NCI-H2029 treated with DMSO at 0.1 percent for 48 hours (cell line): ENCODE results near the gene ATXN7L3.
A peak's percentile ranks its signal among the peaks of the same experiment; 100 is the strongest.

Source experiments
- DNase-seq: peaks from one replicate; lab custom pipeline; 2025; lab: John Stamatoyannopoulos, UW

ATXN7L3 gene

DNA sequence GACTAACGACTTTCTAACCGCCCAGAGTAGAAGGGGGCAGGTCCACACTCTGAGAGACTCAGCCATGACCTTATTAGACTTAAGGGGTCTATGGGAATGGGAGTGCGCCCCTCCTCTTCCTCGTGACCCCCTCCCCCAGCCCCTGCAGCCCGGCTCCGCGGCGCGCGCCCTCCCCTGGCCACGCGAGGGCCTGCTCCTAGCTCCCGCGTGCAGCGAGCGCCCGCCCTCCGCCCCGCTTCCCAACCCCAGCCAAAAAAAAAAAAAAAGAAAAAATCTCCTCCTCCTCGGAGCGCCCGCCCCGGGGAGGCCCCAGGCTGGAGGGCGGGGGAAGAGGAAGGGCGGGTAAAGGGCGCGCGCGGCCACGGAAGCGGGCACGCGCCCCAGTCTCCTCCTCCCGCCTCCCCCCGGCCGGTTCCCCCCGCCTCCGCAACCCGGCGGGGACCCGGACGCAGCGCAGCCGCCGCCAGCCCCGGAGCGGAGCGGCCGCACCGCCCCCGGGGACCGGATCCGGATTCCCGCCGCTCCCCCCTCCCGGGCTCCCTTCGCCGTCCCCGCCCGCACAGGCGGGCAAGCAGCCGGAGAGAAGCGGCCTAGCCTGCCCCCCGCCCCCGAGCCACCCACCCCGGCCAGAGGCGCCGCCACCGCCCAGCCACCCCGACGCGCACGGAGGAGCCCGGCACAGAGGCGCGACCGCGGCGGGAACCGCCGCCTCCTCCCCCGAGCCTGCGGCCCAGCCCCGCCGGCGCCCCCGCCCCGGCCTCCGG is 18.8 kb upstream of the ATXN7L3 start:
- DNase-seq: peak; percentile 34

DNA sequence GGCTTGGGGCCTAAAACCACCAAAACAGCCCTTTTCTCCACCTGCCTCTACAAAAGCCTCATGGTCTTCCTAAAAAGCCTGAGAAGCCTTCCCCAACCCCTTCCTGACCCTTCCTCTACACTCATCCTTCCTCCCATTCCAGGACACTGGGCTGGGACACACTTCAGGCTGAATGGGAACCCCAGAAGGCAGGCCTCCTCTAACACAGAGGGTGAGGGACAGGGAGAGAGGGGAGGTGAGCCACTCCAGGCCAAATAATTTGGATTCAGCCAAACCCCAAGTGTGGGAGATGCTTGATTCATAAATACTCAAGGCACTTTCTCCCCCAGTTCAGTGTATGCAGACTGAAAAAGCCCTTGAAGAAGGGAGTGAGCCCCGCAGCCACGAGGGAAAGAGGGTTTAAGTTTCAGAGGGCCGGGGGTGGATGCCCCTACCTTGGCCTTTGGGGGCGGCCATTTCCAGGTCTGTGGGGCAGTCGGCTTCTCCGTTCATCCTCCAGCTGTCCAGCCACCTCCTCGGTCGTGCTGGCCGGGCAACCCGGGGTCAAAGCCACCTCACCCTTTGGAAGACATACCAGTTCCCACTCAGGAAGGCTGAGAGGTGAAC is 18.2 kb upstream of the ATXN7L3 start:
- no peak for DNase-seq

DNA sequence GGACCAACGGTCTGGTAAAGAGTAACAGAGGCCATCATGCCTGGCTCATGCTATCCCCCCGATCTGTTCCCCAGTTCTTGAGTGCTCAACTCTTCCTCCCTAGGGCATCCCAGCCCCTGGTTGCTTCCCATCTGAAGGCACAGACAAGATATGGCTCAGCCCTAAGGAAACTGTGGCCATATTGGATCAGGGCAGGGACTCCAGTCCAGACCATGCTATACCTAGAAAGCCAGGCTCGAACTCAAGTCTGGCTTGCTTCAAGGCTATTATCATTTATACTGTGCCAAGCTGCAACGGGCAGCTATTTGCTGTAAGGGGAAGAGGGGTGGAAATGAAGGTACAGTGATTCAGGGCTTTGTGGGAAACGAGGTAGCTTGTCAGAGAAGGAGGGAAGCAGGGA is 17.0 kb upstream of the ATXN7L3 start:
- DNase-seq: no peak

DNA sequence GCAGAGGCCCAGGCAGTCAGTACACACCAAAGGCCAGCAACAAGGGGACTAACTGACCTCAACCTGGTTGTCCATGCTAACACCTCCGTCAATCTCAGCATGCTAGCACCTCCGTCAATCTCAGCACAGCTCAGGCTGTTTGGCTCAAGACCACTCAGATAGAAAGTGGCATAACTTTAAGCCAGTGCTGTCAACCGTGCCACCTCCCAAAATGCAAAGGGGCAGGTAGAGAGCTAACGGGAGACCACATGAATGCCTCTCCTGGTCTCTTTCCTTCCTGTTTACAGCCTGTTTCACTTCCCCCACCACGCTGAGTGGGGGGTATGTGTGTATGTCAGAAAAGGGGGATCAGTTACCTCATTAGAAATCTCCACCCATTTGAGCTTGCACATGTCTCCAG is 16.5 kb upstream of the ATXN7L3 start:
- no peak for DNase-seq

DNA sequence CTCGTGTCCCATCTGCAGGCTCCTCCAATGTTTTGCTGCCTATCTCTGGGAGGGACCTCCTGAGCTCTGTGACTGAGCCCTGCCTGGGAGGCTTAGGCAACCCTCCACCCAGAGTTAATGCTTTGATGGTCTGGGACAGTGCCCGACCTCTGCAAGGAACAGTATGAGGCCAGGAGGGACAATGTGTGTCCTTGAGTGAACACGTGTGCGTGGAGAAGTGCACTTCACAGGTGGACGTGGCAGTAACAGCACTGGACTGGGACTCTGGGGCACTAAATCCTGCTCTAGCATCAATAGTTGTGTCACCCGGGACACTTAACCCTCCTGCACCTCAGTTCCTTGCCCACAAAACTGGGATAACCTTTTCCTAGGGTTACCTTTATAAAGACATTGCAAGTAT is 15.2 kb upstream of the ATXN7L3 start:
- no peak for DNase-seq

DNA sequence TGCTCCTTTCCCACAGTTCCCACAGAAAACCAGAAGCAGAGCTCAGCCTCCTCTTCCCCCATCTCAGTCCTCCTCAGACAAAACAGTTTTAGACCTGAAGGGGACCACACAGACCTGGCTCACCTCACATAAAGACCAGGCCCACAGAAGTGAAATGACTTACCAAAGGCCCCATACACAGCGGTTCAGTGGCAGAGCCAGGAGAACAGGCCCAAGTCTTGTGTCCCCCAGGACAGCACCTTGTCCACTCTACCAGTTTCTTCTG is 14.5 kb upstream of the ATXN7L3 start:
- DNase-seq: no peak

DNA sequence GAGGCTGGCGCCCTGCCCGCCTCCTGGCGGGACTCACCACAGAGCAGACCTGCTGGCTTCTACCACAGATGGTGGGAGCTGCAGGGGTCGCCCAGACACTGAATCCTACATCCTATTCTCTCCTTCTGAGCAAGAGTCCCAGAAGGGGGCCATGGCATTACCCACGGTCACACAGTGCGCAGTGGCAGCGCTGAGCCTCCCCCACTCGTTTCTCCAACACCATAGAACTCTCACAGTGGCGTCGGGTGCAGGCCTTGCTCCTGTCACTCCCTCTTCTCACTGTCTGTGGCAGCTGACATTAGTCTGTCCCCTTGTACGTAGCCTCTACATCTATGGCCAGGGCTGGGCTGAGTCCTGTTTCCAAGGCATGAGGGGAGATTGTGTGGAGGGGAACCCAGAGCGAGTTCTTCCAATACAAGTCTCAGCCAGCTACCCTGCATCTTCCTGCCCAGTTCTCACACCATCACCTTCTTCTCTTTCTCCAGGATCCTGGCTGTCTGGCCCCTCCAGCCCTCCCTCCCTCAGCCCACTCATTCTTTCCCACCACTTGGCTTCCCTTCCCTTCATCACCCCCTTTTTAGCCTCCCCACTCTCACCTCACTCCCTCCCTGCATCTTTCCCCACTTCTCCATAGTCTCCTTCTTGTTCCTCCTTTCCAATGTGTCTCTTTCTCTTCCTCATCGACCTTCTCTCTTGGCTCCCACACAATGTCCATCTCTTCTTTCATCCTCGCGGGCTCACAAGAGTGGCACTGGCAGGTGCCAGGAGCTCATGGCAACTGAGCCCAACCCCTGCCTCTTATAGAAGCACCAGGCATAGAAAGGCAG is 13.9 kb upstream of the ATXN7L3 start:
- no peak for DNase-seq

DNA sequence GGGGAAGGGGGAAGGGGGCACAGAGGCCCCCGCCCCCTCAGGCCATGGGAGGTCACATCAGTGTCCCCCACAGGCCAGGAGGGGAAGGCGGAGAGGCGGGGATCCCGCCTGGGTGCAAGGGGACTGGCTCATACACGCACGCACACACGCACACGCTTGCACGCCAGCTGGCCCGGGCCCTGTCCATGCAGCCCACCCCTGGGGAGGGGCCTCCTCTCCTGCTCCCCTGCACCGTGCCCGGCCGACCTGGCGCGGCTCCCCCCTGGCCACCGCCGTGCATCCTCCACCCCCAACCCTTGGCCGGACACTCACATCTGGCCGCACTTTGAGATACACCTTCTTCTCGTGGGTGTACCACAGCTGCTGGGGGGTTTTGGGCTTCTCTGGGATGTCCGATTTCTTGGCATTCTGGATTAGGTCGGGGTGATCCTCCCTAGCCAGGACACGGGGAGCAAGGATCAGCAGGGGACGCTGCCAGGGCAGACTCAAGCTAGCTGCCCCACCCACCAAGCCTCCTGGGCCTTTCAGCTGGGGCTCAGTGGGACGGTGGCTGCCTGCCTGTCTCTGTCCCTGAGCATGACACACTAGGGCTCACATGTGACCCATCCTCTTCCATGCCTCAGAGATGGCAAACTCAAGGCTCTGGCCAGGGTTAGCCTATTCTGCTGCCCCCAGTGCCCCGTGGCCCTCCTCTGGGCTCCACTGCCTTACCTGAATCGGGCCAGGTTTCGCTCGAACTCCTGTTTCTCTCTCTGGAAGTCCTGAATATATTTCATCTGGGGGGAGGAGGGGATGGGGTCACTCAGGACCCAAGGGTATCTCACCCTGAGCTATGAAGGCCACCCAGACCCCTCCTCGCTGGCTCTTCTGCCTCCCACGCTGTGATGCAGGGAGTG is 13.1 kb upstream of the ATXN7L3 start:
- DNase-seq: no peak

DNA sequence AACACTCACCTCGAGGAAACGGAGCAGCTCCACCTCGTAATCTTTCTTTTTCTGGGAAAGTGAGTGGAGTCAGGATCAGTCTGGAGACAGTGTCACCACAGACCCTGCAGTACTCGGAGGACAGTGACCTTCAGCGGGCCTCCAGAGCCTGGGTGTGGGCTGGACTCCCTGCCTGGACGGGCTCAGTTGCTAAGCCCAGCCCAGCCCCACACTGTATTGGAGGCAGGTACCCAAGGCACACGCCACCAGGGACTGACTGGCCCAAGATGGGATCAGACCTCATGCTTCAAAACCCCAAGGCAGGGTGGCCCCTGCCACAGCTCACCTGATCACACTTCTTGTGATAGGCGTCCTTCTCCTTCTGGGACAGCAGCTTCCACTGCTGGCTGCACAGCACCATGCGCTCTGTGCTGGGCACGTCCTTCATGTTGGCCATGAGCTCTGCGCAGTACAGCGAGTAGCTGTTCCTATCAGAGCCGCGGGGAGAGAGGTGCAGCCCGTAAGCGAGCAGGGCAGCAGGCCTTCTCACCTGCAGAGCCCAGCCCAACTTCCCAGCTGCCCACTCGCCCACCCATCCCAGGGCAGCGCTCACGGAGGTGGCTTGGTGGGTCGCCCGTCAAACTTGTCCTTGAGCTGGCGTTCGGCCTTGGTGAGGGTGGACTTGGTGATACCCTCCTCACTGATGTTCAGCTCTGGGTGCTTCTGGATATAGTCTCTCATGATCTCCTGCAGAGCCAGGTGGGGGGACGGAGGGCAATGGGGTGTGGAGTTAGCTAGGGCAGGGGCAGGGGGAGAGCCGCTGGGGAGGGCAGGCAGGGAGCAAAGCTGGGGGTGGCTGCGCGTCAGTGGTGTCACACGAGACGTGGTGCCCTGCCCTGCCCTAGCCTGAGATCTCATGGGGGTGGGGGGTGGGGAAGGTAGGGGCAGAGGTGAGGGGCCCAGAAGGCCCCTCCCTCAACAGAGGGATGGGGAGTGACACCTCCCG is 11.9 kb upstream of the ATXN7L3 start:
- DNase-seq: no peak

DNA sequence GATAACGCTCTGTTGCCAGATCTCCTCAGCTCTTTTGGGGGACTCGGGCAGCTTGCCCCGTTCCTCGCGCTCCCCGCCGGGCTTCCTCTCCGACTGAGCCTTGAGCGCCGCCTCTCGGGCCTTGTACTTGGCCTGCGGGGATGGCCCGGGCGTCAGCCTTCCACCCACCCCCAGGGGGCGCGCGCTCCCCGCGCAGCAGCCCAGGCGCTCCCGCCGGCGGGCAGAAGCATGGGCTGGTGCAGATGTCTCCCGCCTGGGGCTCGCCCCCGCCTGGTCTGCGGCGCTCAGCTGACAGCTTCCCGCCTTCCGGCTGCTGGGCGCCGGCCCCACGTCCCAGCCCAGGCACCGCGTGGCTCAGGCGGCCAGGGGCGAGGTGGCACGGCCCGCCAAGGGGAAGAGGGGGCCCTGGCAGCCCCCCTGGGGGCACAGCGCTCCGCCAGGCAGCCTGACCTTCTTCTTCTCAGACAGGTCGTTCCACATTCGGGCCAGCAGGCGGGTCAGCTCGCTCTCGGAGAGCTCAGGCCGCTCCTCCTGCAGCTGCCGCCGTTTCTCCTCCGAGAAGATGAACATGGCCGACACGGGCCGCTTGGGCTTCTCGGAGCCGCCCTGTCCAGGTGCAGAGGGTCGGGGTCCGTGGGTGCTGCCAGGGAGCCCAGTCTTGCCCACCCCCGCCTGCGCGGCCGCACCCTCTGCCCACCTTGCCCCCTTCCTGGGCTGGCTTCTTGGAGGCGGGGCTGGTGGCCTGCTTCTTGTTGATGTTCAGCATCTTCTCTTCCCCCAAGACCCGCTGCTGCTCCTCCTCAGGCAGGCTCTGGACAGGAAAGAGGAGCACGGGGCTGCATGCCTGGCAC is 10.9 kb upstream of the ATXN7L3 start:
- peak; percentile 26 for DNase-seq

DNA sequence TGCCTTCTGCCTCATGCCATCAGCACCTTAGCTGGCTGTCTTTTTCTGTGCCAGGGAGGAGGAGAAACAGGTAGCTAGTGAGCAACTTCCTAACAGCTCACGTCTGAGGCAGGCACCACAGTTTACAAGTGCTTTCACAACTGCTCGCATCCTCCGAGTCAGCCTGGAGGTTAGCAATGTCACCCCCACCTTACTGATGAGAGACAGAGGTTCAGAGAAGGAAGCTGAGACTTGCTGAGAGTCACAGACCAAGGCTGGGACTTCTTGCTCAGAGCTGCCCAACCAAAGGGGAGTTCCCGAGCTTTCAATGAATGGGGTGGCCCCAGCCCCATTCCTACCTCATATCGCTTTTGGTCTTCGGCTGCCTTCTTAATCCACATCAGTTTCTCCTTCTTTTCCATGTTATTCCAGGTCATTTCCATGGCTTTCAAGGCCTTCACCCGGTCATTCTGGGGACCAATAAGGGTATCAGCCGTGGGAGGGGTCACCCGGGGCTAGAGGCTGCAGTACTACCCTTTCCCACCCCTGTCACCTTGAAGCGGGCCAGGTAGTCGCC is 10.2 kb upstream of the ATXN7L3 start:
- no peak for DNase-seq

DNA sequence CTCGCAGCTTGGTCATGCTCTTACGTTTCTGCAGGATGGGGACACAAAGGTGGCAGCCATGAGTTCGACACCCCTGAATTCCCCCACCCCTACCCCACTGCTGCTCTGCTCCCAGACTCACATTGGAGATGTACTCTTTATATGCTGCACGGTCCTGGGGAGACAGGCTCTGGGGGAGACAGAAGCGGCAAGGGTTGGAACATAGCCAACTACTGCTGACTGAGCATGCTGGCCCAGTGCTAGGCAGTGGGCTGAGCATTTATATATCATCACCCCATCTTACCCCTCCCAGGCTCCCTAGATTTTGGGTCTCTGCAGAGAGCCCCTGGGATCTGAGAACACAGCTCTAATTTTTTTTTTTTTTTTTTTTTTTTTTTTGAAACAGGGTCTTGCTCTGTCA is 8.1 kb upstream of the ATXN7L3 start:
- DNase-seq: no peak

DNA sequence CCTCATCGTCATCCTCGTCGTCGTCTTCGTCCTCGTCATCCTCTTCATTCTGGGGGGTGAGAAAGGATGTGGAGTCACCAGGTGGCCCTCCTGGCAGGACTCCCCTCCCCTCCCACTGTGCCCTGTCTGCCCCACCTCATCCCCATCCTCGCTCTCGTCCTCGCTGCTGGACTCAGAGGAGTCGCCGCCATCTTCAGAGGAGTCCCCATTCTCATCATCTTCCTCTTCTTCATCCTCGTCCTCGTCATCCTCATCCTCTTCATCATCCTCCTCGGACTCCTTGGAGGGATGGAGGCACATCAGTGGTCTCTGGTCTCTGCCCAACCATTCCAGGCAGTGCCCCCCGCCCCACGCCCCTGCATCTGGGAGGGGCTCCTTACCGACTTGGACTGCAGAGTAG is 7.6 kb upstream of the ATXN7L3 start:
- no peak for DNase-seq

DNA sequence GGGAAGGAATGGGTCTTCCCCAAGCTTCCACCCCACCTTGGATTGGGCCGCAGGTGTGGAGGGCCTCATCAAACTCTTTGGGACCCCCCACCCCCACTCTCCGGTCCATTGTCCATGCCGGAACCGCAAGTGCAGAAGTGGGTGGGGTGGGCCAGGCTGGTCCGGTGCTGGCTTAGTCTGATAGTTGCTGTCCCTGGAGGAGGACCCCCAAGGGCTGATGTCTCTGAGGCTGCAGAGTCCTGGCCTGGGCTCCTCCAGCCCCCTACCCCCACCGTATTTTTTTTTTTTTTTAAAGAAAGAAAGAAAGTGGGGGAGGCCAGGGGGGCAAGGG is 7.1 kb upstream of the ATXN7L3 start:
- DNase-seq: no peak

DNA sequence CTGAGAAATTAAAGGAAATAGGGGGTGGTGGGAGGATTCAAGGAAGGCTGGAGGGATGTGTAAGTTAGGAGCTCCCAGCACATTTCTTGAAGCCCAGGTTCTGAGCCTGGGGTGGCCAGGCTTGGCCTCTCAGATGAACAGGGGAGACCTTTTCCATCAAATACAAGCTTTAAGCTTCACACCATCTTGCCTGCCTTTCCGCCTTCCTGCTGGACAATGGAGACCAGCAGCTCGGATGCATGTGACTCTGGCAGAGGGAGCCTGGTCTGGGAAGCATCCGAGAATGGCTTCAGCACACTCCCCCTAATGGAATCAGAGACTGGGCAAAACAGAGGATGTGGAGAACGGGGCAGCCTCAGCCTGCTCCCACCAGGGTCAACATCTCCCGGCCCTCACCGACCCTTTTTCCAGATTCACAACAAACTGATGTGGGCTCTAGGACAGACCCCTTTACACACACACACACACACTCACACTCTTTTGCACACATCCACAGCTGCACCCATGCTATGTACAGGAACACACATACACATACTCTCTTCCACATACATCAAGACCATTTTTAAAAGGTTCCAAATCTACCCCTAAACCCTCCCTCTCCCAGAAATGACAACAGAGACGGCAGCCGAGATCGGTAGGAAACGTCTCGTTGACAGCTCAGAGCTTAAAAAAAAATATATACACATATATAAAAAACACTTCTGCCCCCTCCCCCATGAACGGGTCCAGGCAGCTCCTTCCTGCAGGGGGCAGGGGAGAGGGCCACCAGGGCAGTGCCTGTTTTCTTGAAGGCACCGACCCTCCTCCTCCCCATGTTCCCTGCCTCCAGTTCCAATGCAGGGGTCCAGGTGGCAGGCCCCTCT is 6.5 kb upstream of the ATXN7L3 start:
- no peak for DNase-seq

DNA sequence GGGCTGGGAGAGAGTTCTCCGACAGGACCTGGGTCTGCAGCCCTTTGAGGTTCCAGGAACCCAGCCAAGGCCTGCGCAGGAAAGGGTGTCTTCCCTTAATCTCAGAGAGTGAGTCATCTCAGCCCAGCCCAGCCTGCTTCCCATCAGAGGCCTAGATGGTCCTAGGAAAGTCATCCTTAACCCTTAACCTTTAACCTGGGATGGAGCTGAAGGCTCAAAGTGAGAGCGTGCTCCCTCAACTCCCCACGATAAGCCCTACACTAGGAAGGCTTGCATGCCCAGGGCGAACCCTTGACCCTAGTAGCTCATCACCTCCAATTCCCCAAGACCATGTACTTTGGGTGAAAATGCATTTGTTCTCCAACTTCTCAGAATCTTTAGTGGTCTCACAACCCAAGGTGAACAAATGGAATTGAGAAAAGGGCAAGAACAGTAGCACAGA is 4.8 kb upstream of the ATXN7L3 start:
- no peak for DNase-seq

DNA sequence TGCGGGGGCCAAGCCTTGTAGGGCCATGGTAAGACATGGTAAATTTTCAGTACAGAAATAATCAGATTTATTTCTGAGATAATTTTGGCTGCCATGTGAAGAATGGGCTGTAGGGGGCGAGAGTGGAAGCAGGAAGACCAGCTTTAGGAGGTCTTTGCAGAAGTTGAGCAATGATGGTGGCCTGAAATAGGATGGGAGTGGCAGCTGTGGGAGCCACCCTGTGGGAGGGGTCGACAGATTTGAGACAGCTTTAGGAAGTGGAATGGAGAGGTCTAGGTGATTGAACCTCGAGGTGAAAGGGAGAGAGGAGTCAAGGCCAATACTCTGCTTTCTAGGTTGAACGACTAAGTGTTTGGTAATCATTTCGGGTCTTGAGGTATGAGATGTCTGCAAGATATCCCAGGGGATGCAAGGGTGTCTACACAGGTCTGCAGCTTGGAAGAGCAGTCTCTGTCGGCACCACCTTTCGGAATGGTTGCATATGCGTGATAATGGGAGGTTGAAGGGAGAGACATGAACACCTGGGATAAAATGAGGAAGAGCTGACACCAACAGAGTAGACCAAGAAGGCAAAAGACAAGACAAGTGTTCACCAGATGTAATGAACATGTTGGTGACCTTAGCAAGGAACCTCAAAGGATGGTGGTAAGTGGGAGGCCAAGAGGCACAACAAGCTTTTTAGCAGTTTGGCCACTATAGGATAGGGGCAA is 4.2 kb upstream of the ATXN7L3 start:
- no peak for DNase-seq

DNA sequence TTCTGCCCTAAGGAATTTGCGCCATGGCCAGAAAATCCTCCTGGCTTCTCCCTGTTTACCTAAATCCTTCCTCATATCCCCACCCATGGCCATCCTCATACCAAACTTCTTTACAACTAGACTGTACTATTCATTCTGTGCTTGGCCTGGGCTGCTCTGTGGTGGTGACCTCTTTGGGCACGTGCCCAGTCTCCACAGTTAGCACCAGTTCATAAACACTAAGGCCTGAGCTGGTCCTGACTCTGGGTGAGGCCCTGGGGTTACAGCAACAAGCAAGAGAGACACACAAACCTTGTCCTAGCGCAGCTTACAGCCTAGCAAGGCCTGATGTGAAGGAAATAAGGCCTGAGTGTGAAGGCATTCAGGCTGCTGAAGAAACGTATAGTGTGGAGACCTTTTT is 3.1 kb upstream of the ATXN7L3 start:
- no peak for DNase-seq
